GM18511 (cell line): ENCODE data around the gene KIAA1217.
A peak's percentile ranks its signal among the peaks of the same experiment; 100 is the strongest.
"Not testable (repeated sequence)": the region's sequence is repeated elsewhere in the genome, so short reads cannot be mapped to it uniquely, and the experiment has no call there.

Source experiments
- ATAC-seq: cut with Tn5 transposase; IDR thresholded peaks from one replicate; pipeline ENCODE4 v1.9.1; 2021; ENCODE audit warnings: mild to moderate bottlenecking, moderate library complexity; ENCODE audit not compliant: unreplicated experiment

KIAA1217 gene

DNA sequence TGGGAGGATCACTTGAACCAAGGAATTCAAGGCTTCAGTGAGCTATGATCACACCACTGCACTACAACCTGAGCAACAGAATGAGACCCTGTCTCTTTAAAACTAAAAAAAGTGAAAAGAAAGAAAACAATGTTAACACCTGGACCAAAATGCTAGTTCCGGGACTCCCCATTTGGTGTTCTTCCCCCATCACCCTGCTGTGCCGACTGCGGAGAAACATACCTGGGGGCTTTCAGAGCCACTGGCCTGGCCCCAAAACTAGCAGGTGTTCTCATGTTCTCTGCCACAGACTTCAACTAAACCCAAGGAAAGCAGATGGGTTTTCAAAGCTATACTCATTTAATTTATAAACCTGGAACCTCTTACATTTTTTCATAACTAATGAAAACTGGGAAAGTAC is 250.9 kb downstream of the KIAA1217 start:
- ATAC-seq, result no peak

DNA sequence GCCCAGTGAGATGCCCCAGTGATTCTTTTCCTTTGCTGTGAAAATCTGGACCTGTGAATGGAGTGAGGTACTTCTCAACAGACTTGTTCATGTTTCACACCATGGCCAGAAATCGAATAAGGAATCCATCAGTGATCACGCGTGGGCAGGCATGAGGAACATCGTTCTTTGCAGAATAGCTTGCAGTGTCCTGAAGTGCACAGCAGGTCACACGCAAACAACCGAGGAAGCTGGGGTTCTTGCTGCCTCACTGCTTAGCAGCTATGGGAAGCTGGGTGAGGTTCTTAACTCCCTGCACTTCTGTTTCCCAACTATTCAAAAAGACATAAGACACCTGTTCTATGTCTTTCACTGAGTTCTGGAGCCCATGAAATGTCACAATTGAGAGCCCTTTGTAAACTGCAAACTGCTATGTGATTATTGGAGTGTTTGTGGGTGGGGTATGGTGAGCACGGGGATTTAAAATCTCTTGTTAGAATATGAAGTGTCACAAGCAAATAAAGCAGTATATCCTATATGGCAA is 253.4 kb downstream of the KIAA1217 start:
- no peak for ATAC-seq

DNA sequence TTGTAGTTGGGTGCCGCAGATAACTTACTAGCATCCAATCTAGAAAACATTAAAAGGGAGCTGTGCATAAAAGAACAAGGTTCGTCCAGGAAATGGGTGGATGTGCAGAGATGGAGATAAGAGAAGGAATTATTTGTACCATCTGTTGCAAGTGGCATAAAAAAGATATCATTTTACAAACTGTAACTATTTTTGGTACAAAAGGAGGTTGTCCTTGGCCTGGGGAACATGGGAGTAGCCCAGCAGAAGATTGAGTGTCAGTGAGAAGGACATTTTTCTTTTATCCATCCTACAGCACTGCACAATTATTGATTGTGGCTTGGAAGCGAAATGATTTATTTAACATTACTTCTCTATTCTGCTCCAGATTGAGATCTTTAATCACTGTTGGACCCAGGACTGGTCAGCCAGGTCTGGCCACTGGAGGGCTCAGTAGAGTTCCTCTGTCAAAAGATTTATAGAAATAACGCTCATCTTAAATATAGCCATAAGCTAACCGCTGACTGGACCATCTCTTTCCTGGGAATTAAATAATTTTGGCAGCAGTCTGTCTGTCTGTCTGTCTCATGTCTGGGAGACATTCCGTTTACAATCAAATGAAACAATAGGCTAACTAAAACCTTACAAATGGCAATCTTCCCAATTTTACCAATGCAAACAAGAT is 254.1 kb downstream of the KIAA1217 start:
- no peak for ATAC-seq

DNA sequence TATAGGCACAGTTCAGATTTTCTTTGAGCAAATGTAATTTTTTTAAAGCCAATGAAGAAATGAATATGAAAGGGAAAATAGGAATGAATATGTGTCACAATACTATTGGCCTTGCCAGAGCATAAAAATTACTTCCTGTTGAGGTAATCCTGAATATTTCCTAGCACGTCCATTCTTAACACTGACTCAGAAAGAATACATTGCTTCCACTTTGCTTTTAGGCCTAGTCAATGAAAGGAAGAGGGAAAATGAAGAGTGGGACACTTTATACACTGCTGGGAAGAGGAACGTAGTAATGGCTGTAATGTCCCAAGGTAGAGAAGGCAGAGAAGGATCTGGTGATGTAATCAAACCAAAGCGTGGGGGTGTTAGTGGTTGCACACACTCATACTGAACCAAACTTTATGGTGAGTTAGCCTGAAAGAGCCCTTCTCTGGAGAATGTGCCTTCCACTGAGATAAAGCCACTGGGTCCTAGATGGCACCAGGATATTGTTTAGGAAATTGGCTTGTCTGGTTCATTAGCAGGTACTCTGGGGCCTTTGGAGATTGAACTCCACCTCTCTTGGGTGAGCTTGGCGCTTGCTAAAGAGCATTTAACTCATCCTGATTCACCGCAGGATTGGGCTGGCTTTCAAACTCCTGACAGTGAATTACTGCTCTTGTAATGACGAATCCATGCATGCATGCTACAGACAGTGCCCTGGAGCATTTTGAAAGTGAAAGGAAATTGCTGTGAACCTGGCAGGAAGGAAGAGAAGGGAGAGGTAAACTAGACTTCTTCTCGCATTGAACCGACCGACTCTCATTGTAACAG is 254.9 kb downstream of the KIAA1217 start:
- peak; percentile 66 for ATAC-seq

DNA sequence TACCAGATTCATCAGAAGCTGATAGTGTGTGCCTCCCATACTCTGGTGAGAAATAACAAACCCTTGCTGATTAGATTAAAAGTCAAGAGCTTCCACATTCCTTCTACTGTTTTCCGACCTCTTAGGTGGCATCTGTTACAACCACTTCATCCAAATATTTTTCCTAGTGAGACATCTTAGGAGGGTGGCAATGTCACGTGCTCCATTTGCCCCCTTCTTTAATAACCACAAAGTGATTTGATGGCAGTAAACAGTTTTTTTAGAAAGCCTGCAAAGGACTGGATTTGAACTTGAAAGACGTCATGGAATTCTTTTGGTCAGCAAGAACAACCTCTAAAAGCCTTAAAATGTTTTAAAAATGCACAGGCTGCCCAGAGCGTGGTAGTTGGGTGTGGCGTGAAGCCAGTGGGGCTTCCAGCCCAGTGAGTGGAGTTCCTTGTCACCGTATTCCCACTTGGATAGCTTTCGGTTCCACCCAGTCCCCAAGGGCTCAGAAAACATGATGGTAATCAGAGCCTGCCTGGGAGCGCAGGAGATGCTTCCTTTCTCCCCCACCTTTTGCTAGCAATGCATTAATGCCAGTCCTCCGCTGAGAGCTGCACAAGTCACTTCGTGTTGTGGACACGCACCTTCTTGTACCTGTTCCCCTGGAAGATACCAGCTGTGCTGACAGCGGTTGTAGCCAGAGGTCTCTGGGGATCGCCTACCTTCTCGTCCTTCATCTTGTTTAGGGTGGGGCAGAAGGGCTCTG is 256.4 kb downstream of the KIAA1217 start:
- ATAC-seq, result no peak

DNA sequence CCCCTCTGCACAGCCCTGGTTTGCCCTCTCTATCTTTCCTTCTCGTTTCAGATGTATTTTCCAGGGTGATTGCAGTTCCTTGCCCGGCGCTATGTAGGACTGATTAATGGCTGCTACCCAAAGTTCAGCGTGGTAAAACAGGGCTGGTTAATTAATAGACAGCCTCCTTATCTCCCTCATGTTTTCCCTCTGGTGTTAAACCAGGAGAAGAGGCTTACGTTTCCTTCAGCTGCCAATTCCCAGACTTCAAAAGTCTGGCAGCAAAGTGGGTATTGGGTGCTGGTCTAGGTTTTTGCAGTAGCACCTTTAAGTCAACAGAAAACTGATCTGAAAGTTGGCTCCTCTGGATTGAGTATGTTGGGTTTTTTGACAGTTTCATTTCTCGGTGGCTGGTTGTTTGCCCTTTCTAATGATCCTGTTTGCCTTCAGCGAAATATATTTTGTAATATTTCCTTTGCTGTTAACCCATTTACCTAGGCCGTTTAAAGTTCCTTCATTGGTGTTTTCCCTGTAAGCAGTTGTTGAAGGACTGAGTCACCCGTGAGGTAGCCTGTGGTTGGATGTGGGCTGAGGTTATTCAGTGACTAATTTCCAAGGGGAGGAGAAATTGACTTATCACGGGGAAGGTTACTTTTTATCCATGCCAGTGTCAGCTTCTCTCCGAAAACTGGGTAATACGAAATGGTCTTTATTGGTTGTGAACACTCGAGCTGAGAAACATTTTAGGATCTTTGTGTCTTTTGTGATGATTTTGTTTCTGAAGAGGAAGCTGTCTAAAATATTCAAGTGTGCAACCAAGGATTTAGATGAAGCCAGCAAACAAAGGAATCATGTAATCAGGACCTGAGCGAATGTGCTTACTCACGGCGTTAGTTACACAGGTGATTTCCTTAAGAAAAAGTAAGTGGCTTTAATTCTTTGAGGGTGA is 257.2 kb downstream of the KIAA1217 start:
- peak; percentile 75 for ATAC-seq

DNA sequence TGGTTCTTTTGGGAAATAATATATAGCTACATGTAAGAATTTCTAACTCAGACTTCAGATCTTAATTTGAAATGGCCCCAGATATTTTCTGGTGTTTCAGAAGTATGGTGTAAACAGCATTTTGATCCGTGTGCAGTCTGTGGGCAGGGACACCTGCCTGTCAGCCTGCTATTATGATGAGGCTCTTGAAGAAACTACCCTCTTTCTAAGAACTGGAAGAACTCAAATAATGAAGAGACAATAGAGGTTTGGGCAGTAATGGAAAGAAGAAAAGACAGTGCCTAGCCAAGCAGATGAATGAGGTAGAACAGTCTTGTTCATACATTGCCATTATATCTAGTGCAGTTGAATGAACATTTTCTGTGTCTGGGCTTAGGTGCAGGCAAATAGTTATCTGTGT is 258.2 kb downstream of the KIAA1217 start:
- ATAC-seq, result no peak

DNA sequence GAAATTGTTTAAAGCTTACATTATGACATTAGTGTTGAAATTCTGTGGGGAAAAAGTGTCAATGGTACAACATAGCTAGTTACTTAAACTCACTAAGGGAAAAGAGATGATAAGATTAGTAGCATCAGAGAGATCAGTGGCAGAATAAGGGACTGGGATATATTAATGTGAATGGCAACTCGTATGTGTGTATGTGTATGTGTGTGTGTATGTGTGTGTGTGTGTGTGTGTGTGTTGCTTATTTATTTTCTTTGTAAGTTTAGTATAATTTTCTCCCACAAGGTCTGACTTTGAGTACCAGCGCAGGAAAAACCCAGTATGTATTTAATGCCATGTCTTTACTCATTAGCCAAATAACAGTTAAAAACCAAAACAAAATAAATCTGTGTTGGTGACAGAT is 258.7 kb downstream of the KIAA1217 start:
- ATAC-seq, result no peak

DNA sequence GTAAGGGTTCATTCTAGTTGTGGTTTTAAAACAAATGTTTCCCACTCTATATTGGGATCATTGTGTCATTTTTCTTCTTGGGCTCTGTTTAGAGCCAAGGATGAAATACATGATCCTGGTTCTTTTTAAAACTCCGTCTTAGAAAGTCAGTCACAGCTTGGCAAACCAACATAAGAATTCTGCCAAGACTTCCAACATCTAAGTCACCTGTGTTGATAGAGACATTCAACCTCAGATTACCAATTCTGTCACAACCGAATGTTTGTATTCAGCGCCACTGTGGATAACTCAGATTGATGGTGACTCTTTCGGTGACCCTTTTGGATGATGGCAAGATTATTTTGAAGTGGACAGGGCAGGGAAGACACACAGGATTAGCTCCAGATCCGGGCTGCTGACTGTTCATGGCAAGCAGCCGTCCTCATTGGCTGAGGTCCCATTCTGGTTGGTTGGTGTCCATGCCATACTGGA is 259.4 kb downstream of the KIAA1217 start:
- ATAC-seq, result no peak

DNA sequence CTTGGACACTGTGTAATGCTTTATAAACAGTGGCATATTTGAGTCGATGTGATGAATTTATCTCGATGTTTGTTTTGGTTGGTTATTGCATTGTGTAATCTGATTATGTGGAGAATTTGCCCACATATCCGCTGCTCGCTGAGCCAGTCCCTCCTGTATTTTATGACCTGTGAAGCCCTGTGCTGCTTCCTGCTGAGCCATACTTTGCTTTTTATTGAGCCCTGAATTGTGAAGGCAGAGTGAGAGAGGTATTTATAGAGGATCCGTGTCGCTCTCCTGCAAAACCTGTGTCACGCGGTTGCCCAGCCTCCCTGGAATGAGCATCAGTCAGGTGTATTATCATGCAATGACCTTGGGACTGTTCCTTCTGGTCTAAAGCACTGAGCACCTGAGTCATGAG is 261.1 kb downstream of the KIAA1217 start:
- no peak for ATAC-seq

DNA sequence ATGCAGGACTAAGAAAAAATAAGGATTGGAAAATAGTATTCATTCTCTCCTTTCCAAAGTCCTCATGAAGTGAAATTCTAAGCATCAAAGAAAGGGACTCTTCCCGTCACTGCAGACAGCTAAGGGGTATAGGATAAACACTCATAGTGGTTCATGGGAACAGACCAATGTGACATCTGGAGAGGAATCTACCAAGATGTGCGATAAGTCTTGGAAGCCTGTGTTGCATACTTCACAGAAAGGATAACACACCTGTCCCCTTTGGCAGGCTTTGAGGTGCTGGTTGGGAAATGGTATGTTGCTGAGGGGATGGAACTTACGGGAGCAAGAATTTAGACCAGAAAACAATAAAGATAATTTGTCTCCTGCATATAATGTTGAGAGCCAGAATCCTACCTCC is 266.7 kb downstream of the KIAA1217 start:
- ATAC-seq, result no peak

DNA sequence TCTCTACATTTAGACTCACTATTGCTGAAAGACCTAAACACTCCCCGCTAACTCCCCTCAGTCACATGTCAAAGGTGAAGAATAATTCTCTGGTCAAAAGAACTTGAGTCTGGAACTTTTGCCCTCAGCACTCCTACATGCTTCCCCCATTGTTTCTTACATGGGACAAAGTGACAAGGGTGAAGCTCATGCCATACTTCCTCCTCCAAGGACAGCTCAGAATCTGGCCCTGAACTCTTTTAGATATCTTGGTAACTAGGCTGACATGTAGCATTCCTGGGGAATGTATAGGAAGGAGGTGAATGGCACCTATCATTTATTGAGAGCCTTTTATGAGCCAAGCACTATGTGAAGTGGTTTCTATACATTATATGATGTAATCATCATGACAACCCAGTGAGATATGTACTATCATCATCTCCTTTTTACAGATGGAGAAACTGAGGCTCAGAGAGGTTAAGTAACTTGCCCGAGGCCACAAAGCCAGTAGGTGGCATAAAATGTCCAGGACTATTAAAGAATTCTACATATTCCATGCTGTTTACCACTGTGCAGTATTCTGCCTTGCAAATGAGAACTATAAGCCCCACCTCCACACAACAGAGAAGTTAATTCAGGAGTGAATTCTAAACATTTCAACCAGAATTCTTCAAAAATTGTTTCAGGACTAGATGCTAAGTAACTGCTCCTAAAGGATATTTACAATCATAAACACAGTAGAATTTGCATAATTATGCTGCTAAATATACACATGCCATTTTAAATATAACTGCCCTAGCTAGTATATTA is 268.2 kb downstream of the KIAA1217 start:
- no peak for ATAC-seq

DNA sequence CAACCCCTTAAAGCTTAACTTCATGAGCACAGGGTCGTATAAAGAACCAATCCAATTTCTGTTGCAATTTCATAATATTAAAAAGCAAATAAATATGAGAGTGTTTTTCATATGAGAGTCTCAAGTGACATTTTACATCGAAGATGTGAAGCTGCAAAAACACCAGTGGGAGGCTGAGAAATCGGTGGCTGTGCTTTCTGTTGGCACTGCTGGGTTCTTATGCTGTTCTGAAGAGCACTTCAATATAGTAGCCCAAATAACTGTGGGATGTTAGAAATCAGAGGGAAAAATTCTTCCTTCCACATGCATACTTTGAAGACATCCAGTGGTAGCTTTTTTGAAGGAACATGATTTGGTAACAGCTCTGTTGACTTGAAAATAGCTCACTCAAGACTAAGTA is 269.0 kb downstream of the KIAA1217 start:
- no peak for ATAC-seq

DNA sequence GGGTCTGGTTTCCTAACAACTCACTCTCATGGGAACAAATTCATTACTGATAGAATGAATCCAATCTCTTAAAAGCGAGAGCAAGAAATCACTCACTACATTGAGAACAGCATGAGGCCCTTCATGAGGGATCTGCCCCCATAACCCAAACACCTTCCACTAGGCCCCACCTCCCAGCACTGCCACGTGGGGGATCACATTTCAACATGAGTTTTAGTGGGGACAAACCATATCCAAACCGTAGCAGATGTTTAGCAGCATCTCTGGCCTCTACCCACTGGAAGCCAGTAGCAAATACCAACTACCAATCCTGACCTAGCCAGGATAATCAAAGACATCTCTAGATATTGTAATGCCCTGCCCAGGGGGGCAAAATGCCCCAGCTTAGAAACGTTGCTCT is 270.9 kb downstream of the KIAA1217 start:
- ATAC-seq, result no peak

DNA sequence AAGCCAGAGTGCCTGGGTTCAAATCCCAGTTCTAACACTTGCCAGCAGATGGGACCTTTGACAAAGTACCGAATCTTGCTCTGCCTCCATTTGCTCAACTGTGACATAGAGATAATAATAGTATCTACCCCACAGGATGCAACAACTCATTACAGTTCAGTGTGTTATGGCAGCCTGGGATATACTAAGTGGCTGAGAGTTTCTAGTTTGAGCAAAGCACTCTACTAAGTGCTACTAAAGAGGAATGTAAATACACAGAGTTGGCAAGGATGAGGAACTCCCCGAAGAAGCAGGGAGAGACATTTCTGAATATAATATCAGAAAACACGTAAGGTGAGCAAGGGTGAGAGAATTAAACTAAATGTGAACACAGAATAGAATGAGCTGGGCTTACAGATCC is 271.5 kb downstream of the KIAA1217 start:
- no peak for ATAC-seq

DNA sequence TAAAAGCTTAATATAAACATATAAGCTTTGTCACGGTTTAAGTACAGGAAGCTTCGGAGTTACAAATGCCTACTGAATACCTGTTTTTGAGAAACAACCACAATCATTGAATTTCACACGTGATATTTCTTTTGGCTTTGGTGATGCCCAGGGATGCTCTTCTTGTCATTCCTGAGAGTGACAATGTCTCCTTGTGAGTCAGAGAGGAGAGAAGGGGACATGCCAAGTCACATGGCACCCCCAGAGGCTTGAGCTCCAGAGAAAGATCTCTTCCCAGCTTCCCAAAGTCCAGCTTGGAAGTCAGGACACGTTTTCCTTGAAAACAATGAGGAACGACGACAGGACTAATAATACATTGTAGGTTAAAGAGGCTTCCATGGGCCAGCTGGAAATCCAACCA is 272.3 kb downstream of the KIAA1217 start:
- ATAC-seq, result no peak

DNA sequence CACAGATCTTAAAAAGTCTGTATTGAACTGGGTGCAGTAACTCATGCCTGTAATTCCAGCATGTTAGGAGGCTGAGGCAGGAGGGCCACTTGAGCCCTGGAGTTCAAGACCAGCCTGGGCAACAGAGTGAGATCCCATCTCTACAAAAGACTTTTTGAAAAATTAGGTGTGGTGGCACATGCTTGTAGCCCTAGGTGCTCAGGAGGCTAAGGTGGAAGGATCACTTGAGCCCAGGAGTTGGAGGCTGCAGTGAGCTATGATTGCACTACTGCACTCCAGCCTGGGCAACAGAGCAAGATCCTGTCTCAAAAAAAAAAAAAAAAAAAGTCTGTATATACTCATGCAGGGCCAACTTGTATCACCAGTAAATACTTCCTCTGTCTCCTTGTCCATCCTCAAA is 273.8 kb downstream of the KIAA1217 start:
- not testable (repeated sequence) for ATAC-seq

DNA sequence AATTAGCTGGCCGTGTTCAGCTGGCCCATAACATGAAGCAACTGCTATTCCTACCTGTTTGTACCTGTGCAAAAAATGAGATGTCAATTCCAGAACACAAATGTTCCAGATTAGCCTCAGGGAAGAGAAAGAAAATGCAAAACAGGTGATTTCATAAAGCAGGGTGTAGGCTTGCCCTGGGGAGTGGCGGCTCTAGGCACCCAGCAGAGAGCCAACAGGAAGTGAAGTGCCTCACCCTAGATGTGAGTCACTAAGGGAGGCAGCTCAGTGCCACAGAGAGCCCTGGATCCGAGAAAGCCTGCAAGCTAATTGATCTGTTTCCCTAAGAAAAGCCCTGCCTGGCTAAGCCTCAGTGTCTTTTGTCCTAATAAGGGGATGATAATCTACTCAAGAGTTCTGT is 274.8 kb downstream of the KIAA1217 start:
- peak; percentile 84 for ATAC-seq

DNA sequence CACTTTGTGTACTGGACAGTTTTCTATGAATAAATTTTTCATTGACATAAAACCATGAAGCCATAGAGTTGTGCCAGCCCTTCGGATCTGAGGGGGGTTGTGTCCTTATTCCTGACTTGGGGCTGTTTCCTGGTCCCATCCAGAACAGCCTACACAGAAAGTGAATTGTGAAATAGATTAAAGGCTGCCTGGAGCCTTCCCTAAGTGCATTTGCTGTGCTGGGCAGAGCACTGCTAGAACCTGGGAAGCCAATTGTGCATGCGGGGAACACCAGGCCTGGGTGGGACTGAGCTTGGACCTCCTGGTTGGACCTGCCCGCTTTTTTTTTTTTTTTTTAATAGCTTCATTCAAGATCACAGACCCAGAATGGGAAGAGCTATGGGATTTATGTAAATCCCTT is 275.8 kb downstream of the KIAA1217 start:
- no peak for ATAC-seq

DNA sequence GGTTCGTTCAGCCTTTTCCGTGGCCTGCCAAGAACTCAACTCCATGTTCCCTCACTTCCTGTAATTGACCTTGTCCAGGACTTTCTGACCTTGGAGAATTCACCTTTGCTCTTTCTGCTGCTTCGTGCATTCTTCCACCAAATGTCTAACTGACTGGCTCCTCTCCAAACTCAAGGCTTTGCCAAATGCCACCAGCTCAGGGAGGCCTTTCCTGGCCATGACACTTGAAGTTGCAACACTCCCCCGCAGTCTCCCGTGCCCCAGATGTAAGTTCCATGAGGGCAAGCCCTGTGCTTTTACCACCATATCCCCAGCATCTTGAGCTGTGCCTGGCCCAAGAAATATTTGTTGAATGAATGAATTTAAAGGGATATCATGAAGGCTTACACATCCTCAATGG is 276.4 kb downstream of the KIAA1217 start:
- no peak for ATAC-seq
